K562 treated with DMSO at 1 percent for 24 hours (cell line): Measurements from ENCODE around the gene CA9. TPM values are rescaled to one million over a fixed set of nuclear protein-coding genes. Genes with fewer than 3 reads are reported as not detected.

Experiments
- total RNA-seq: library from RNA; unstranded; fragments of 300-600 nt; gene quantifications from 2 replicates; pipeline ENCODE4 v1.2.3, GENCODE V29; 2022; ENCODE audit warnings: low read depth; ENCODE audit not compliant: insufficient read depth

CA9 gene
- total RNA-seq = 1.00 and 1.4 TPM in 2 replicates

GRCh38 chr9:35673132-35674024 lies at the start of gene CA9:
CA9 (plus strand) TSS chr9:35673928; CDS start chr9:35673960, 32 bp downstream.

GRCh38 chr9:35650341-35651158 lies 23.2 kb upstream of the CA9 start, which contains the start of gene SIT1:
SIT1 (minus strand) TSS chr9:35650931; CDS start chr9:35650853, 78 bp downstream.

GRCh38 chr9:35657546-35658136 lies 16.1 kb upstream of the CA9 start, which contains the start of gene RMRP:
RMRP (minus strand) TSS chr9:35658019.

DNA sequence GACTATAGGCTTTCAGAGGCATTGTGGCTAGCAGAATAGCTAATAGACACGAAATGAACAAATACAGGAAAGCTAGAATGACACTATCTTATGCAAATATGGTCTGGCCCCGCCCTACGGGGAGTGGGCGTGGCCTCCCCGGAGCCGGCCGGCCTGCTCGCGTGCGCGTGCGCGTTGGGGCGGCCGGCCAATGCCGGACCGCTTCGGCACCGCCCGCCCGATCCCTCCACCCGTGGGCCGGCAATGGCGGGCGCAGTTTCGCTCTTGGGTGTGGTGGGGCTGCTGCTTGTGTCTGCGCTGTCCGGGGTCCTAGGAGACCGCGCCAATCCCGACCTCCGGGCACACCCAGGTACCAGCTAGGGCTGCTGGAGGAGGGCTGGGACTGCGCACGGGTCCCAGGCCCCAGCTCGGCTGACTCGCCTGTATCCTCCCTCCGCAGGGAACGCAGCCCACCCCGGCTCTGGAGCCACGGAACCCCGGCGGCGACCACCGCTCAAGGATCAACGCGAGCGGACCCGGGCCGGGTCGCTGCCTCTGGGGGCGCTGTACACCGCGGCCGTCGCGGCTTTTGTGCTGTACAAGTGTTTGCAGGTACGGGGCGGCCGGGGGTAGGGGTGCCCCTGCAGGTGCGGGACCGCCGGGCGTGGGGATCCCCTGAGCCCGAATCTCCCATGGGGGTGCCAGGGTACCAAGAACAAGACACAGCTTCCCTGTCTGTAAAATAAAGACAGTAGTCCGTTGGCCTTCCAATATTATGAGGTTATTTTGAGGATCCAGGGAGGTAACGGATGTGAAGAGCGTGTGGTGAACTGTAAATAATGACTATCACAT lies 15.4 kb upstream of the CA9 start, which contains the start of gene CCDC107:
Gene CCDC107, plus strand, starts transcription at position 156 of the 831 bp plus-strand sequence. Its CDS starts 88 bp downstream, at position 244.

GRCh38 chr9:35664531-35665470 lies 8.9 kb upstream of the CA9 start, which contains the start of gene ARHGEF39:
ARHGEF39 (minus strand) TSS chr9:35665195; CDS start chr9:35665169, 26 bp downstream.

GRCh38 chr9:35689542-35690293 lies 16.0 kb downstream of the CA9 start, which contains the start of gene TPM2:
TPM2 (minus strand) TSS chr9:35689925; CDS start chr9:35689817, 108 bp downstream.

Other genes starting within 250 kb of the CA9 start
- 8.8 and 9.0 TPM in 2 replicates for gene RUSC2, start 183.8 kb upstream of the CA9 start, total RNA-seq
- gene TESK1, start 68.7 kb upstream of the CA9 start, total RNA-seq = 20.9 and 22.7 TPM in 2 replicates
- gene CD72, start 55.5 kb upstream of the CA9 start, total RNA-seq = 1.6 TPM in 1 of 2 replicates, not detected in the other
- not detected in 2 replicates for gene SIT1, start 23.0 kb upstream of the CA9 start, total RNA-seq
- gene RMRP, start 15.9 kb upstream of the CA9 start, total RNA-seq = not detected in 2 replicates
- 15.5 and 17.2 TPM in 2 replicates for gene CCDC107, start 15.6 kb upstream of the CA9 start, total RNA-seq
- gene ARHGEF39, start 8.7 kb upstream of the CA9 start, total RNA-seq = 13.1 and 14.4 TPM in 2 replicates
- gene TPM2, start 16.0 kb downstream of the CA9 start, total RNA-seq = 3.6 and 3.9 TPM in 2 replicates
- 148 and 181 TPM in 2 replicates for gene TLN1, start 58.3 kb downstream of the CA9 start, total RNA-seq
- gene CREB3, start 58.7 kb downstream of the CA9 start, total RNA-seq = 38.0 and 39.4 TPM in 2 replicates
- 54.5 and 57.4 TPM in 2 replicates for gene GBA2, start 75.3 kb downstream of the CA9 start, total RNA-seq
- gene RGP1, start 75.4 kb downstream of the CA9 start, total RNA-seq = 12.6 and 13.9 TPM in 2 replicates
- gene MSMP, start 80.3 kb downstream of the CA9 start, total RNA-seq = not detected in 2 replicates
- 3.9 TPM in 2 replicates for gene NPR2, start 117.7 kb downstream of the CA9 start, total RNA-seq
- gene SPAG8, start 138.3 kb downstream of the CA9 start, total RNA-seq = not detected in 2 replicates
- gene HINT2, start 141.1 kb downstream of the CA9 start, total RNA-seq = 101 and 102 TPM in 2 replicates
- not detected in 2 replicates for gene FAM221B, start 154.8 kb downstream of the CA9 start, total RNA-seq
- gene TMEM8B, start 155.3 kb downstream of the CA9 start, total RNA-seq = 7.2 and 8.5 TPM in 2 replicates
- gene OR13J1, start 196.5 kb downstream of the CA9 start, total RNA-seq = not detected in 2 replicates
- not detected in 2 replicates for gene HRCT1, start 232.3 kb downstream of the CA9 start, total RNA-seq
- gene SPAAR, start 235.6 kb downstream of the CA9 start, total RNA-seq = not detected in 2 replicates